HG03520 (cell line): ENCODE data around the gene BRWD1.
A peak's percentile ranks its signal among the peaks of the same experiment; 100 is the strongest.

Experiments used
- ATAC-seq: cut with Tn5 transposase; IDR thresholded peaks from one replicate; pipeline ENCODE4 v1.9.1; 2021; ENCODE audit warnings: mild to moderate bottlenecking, moderate library complexity; ENCODE audit not compliant: unreplicated experiment

Gene BRWD1

DNA sequence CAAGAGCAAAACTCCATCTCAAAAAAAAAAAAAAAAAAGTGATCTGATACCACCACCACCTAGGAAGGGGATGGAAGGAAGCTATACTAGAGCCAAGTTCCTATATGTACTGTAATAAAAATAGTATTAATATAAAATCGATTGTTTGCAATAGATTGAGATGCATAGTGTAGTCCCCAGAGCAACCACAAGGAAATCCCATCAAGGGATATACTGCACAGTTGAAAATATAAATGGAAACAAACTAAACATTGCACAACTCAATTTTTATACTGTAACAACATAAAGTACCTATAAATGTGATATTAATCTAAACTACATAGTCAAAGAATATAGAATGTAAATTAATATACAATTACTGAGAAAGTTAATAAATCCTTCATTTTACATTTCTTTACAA, 109.3 kb downstream of the BRWD1 start:
- no peak for ATAC-seq

- no peak for ATAC-seq
Measured at GRCh38 chr21:39198800-39199199, 114.6 kb downstream of the BRWD1 start.

DNA sequence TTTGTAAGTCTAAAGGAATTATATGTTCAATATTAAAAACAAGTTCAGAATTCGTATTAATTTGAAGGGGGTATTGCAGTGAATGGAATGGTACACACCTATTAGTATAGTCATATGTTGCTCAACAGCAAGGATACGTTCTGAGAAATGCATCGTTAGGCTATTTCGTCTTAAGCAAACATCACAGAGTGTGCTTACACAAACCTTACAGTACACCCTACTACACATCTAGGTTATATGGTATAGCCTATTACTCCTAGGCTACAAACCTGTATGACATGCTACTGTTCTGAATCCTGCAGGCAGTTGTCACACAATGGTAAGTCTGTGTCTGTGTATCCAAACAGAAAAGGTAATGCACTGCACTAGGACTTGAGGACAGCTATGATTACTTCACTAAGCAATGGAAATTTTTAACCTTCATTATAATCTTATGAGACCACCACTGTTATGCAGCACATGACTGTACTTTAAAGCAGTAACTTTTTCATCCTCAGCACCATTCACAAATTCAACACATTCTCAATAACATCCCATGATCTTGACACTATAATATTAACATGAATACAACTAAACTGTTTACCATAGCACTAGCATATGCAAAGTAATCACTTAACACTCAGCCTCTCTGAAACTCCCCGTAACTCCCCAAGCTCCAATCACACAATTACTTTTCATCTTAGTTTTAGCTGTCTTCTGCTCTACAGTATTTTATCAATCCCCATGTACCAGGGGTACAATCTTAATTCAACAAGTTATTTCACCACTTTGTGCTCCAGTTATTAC, 115.8 kb downstream of the BRWD1 start:
- no peak for ATAC-seq

DNA sequence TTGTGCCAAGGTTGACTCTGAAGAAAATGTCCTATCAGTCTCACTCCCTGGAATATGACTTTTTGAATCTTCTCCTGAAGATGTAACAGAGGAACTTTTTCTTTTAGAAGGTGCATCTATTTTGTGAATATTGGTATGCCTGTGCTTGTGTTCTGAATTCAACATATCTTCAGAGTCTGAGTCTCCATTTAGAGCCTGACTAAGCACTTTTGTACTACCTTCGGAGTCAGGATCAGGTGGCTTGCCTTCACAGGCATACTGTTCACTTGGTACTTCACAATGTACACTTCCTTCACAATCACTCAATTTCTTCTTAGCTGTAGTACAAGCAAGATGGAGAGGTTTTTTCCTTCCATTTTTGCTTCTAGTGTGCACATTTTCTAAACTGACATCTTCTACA, 116.6 kb downstream of the BRWD1 start:
- ATAC-seq, result no peak

DNA sequence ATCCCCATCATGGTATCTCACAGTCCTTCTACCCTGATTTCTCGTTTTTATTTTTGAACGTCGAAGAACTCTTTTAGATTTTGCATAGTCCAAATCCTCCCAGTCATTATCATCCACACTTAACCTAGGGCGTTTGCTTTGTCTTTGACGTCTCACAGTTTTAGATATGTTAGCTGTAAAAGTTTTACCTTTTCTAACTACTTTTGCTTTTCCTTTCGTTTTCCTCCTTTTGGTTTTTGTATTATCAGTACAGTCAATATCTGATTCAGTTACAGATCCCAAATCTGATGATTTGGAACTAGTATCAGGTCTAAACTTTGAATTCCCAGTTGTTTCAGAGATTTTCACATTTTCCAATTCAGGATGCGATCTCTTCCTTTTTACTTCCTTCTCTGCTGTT, 117.1 kb downstream of the BRWD1 start:
- no peak for ATAC-seq

DNA sequence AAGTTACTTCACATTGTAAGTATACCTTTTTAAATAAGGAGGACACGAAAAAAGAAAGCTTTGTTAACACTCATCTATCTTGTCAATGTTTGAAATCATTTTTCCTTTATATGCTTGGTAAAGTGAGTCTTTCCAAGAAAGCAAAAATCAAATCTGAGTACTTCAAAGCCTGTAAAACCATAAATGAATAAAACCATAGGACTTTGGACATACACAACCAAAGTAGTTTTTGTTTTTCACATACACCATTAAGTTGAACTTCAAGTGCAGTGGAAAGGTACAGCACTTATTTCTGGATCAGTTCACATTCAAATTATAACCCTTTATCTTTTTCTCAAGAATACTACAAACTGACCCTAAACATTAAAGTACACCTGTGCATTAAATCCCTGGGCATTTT, 120.1 kb downstream of the BRWD1 start:
- no peak for ATAC-seq

GRCh38 chr21:39189857-39190604, 123.4 kb downstream of the BRWD1 start:
- ATAC-seq, result no peak

- no peak for ATAC-seq
Measured at GRCh38 chr21:39188521-39189139, 124.8 kb downstream of the BRWD1 start.

DNA sequence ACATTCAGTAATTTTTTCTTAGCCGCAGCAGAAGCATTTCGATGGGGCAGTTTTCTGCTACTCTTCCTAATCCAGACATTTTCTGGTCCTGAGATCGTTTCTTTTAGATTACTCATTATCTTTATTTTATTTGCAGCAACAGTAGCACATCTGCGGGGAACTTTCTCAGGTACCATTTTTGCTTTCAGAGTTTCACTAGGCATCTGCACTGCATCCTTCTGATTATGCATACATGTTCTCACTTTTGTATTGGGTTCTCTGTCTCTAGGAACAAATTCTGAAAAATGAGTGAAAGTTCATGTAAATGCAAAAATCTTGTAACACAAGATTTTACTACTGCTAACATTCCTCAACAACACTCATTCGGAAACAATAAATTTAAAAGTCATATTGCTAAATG, 126.3 kb downstream of the BRWD1 start:
- ATAC-seq, result no peak

DNA sequence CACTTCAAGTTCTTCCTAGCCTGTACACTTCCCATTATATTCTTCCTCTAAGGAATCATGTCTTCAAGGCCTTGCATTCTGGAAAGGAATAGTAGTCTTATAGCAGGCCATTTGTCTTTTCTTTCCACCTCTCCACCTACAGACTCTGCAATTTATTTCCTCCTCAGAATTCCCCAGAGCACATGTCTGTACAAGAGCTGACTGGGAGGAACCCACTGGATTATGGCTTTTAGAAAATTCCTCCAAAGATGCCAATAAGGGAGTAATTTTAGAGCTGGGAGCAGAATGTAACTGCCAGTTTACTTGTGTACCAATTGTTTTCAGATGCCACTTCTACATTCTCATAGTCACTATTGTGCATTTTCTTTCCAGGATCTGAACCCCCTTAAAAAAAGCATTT, 126.8 kb downstream of the BRWD1 start:
- ATAC-seq, result no peak

DNA sequence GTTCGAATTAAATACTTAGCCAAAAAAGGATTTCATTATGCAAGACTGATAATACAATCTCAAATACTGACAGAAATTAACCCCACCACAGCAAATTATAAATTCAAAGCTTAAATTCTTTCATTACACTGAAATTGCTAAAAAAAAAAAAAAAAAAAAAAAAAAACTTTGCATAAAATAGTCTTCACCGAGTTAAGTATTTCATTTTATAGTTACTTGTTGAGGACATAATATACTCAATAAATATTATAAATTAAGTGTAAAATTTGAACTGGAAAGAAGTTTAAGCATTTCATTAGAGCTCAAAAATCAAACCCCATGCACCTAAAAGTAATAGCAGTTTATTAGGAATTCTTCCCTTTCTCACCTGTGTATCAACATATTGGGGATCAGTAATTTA, 128.3 kb downstream of the BRWD1 start:
- ATAC-seq, result no peak

GRCh38 chr21:39184050-39184980, 129.1 kb downstream of the BRWD1 start:
- ATAC-seq, result no peak

GRCh38 chr21:39183272-39184049, 130.0 kb downstream of the BRWD1 start, which contains the start of gene PSMG1:
Gene PSMG1 (minus strand): TSS chr21:39183451. CDS start chr21:39183385, 66 bp downstream.
- peak; percentile 72 for ATAC-seq

DNA sequence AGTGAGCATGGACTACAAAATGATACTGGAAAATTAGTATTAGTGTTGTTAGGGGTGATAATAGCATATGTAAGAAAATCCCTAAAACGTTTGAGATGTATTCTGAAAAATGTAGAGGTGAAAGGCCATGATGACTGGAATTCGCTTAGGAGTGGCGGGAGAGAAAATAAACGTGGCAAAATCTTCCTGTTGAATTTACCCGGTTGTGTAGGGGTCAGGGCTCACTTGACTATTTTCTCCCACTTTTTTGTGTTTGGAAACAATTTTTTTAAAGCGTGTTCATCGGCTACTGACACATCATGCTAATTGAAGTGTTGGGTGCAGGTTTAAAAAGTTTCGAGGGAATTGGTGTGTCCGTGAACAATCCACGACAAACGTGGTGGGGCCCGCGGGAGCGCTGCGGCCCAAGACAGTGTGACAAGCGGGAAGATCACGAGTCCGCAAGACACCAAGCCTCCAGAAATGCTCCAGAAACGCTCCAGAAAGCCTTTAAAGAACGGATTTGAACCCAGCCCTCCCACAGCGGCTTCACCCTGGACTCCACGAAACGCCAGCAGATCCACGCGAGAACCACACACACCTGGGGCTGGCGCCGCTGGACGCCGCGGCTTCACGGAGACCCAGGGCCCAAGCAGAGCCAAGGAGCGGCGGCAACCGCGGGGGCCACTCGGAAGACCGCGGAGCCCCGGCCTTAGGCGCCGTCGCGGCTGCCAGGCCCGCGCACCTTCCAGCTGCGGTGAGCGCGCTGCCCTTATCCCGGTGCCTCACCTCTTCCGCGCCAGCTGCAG, 130.8 kb downstream of the BRWD1 start:
- no peak for ATAC-seq

DNA sequence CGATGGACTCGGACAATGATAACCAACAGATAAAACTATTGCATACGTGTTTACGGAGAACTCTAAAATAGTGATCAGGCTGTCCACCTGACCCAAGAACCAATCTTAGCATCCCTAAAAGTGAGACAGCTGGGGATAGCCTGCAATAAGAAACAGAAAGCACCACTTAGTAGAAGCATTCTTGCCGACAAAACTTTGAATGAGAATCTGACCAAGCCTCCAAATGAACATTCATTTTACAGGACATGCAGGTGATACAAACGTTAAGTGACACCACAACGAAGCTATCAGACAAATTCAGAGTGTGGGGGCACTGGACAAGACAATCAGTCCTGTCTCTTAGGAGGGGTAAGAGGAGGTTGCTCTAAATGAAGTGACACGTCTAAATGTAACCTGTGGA, 131.4 kb downstream of the BRWD1 start:
- no peak for ATAC-seq

- no peak for ATAC-seq
Measured at GRCh38 chr21:39181205-39181818, 132.1 kb downstream of the BRWD1 start.

DNA sequence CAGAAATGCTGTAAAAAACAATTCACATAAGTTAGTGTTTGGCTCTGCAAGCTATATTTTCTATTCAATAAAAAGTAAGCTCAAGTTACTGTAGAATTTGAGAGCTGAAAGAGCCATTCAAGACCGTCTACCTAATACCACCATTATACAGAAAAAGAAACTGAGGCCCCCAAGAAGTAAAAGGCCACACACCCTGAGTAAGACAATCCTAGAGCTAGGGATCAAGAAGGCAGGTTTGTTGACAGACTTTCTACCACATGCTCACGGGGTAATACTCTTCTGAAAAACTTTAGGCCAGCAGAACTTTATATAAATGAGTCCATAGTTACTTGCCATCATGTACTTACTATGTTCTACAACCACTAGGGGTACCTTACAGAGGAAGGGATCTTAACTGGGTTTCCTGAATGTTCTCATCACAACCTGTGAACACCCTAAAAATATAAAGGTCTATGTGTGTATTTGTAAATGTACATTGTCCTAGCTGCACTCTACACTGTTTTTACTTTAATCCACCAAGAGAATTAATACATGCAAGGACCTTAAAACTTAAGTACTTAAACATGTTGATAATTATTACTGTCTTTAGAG, 132.9 kb downstream of the BRWD1 start:
- no peak for ATAC-seq

GRCh38 chr21:39178421-39178820, 135.0 kb downstream of the BRWD1 start:
- no peak for ATAC-seq
